Naive B cell (primary cell): ENCODE results near the gene TUBA8. TPM values are rescaled to one million over a fixed set of nuclear protein-coding genes. Genes with fewer than 3 reads are reported as not detected.
"Not testable (repeated sequence)": the region's sequence is repeated elsewhere in the genome, so short reads cannot be mapped to it uniquely, and the experiment has no call there.

ENCODE experiments used
- ATAC-seq, 2 donors: fragments of 150-1000 bp; cut with Tn5 transposase; 2 replicates each; pipeline ENCODE4 v1.10.0; 2021; ENCODE audit warnings: low read depth in 2 of 2, mild to moderate bottlenecking in 2 of 2, moderate library complexity in 2 of 2
- DNase-seq: peaks from one replicate; pipeline ENCODE4 v3.0.0; 2022
- H3K27ac Mint-ChIP-seq, 6 donors: one replicate each; pipeline ENCODE4 v1.8.0; 2020 to 2022; ENCODE audit warnings: mild to moderate bottlenecking in 6 of 6, mixed read lengths in 6 of 6, moderate library complexity in 5 of 6, inconsistent platforms in 2 of 6
- H3K27me3 Mint-ChIP-seq, 3 donors: one replicate each; pipeline ENCODE4 v1.8.0; 2021 to 2022; ENCODE audit warnings: mixed read lengths in 3 of 3, mild to moderate bottlenecking in 1 of 3
- H3K36me3 Mint-ChIP-seq, 2 donors: one replicate each; pipeline ENCODE4 v1.8.0; 2020 to 2022; ENCODE audit warnings: mixed read lengths in 2 of 2, inconsistent platforms in 1 of 2, mild to moderate bottlenecking in 1 of 2
- H3K4me1 Mint-ChIP-seq, 3 donors: one replicate each; pipeline ENCODE4 v1.8.0; 2020 to 2022; ENCODE audit warnings: mixed read lengths in 3 of 3, inconsistent platforms in 1 of 3, mild to moderate bottlenecking in 1 of 3, moderate library complexity in 1 of 3
- H3K4me3 Mint-ChIP-seq, 8 donors: one replicate each; pipeline ENCODE4 v1.8.0; 2020 to 2022; ENCODE audit warnings: mild to moderate bottlenecking in 8 of 8, mixed read lengths in 8 of 8, moderate library complexity in 8 of 8, inconsistent platforms in 2 of 8
- H3K9me3 Mint-ChIP-seq, 7 donors: one replicate each; pipeline ENCODE4 v1.8.0; 2020 to 2022; ENCODE audit warnings: mixed read lengths in 7 of 7, mild to moderate bottlenecking in 5 of 7, inconsistent platforms in 2 of 7, moderate library complexity in 1 of 7
- polyA plus RNA-seq, 6 donors: library from polyadenylated mRNA; unstranded; fragments of 300-500 nt; fragmentation: Illumina TruSeq; gene quantifications; one replicate each; pipeline ENCODE4 v1.2.3, GENCODE V29; 2021; ENCODE audit warnings: low read depth in 6 of 6

Gene TUBA8
- polyA plus RNA-seq, 6 donors from 2014 or later = 0.78 to 2.4 (median 1.4) TPM; not detected in 1

DNA sequence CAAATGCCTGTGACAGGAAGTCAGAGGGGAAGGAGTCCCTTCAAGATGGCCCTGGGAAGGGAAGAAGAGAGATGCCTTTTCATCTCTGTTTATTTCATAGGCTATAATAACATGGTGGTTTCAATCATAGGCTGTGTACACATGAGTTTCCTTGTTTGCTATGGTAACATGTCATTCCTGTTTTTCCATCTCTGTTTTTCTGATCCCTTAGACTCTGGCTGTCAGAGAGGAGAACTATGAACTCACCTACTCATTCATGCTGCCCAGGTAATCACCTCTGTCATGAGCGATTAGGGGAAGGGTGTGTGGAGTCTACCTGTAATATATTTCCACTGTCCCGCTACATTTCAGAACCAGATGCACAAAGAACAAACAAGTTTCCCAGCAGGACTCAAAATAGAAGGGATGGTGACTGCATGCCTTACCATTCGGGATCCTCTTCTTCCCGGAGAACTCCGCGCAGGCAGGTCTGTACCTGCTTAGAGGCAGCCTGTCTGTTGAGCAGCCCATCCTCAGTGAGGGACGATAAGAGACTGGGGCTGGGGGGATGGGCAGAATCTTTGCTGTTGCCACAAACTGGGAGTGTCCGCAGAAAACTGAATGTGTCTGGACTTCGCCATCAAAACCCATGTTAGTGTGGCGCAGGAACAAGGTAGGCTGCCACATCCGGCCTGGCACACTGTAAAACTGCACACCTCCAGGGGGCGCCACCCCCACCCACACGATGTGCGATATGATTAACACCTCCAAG lies 39.9 kb upstream of the TUBA8 start:
- peaks cover 47 to 81% (median 49%) of the 10 kb centered on the region in 3 donors for H3K4me1 Mint-ChIP-seq
- peak overlapping the region in 5 of 6 donors; percentile 51 to 89 (median 88) for H3K27ac Mint-ChIP-seq

DNA sequence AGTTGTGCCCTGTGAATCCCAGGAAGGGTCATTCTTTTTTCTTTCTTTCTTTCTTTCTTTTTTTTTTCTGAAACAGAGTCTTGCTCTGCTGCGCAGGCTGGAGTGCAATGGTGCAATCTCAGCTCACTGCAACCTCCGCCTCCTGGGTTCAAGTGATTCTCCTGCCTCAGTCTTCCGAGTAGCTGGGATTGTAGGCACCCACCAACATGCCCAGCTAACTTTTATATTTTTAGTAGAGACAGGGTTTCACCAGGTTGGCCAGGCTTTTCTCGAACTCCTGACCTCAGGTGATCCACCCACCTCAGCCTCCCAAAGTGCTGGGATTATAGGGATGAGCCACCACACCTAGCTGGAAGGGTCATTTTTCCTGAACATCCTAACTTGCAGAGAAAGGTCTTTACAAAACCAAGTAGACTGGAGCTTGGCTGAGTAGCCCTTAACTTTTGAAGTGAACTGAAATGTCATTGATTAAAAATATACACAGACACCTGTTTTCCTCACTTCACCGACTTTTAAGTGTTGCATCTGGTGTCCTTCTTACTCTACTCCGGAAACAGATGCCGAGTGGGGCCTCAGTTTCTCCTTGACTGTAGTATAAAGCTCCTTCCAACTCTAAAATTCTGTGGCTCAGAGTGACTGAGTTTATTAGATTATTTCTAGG lies 39.2 kb upstream of the TUBA8 start:
- not testable (repeated sequence) for H3K27me3 Mint-ChIP-seq, H3K36me3 Mint-ChIP-seq, H3K9me3 Mint-ChIP-seq, DNase-seq
- Mint-ChIP-seq H3K4me3 (peak overlapping the region; percentile 17 to 89 (median 66)), H3K4me1 (peaks cover 40 to 80% (median 48%) of the 10 kb centered on the region in 3 donors), H3K27ac (peak overlapping the region; percentile 54 to 96 (median 88))
- peak; percentile 33 to 57 for ATAC-seq

More for the DNA sequence above, 39.9 kb upstream of the TUBA8 start:
- DNase-seq (no peak), ATAC-seq (no peak)
- no peaks in the 10 kb centered on the region for H3K27me3 Mint-ChIP-seq
- H3K4me3 Mint-ChIP-seq = peak overlapping the region in 6 of 8 donors; percentile 17 to 89 (median 66)
- no peaks in the 10 kb centered on the region for H3K36me3 Mint-ChIP-seq
- H3K9me3 Mint-ChIP-seq = no peaks in the 10 kb centered on the region

DNA sequence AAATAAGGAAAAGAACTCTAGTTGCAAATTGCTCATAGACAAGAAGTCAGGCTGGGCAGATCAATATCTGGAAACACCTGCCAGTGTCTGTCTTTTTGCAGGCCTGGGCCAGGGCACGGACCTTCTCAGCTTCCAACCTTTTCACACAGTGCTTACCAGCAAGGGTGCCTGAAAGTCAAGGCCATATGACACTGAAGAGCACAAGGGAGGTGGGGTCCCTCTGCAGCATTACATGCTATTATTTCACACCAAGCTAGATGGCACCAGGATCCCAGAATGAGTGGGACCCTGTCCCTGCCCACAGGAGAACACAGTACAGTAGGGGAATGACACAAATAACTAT lies 38.7 kb upstream of the TUBA8 start:
- H3K9me3 Mint-ChIP-seq = no peaks in the 10 kb centered on the region
- no peaks in the 10 kb centered on the region for H3K36me3 Mint-ChIP-seq
- DNase-seq (no peak), ATAC-seq (no peak)
- no peaks in the 10 kb centered on the region for H3K27me3 Mint-ChIP-seq
- peaks cover 40 to 79% (median 49%) of the 10 kb centered on the region in 3 donors for H3K4me1 Mint-ChIP-seq
- peak overlapping the region in 5 of 6 donors; percentile 84 to 96 (median 89) for H3K27ac Mint-ChIP-seq
- peak overlapping the region; percentile 17 to 89 (median 66) for H3K4me3 Mint-ChIP-seq

DNA sequence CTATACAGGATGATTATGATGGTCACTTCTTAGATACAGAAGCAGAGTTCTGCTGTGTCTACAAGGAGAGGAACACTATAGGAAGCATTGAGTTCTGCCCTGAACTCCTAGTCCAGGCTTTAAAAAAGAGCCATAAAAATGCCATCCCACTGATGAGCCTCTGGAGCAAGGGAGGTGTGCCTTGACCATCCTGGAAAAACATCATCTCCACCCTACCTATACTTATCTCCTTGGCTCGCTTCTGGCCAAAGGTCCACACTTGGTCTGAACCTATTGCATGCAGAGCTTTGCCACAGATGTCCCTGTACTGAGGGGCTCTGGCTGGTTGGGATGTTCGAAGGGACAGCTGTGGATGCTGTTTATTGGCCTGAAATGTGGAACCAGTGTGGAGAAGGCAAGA lies 37.1 kb upstream of the TUBA8 start:
- H3K27ac Mint-ChIP-seq = peak overlapping the region in 3 of 6 donors; percentile 42 to 79 (median 51)
- DNase-seq = no peak
- no peaks in the 10 kb centered on the region for H3K9me3 Mint-ChIP-seq
- no peak for ATAC-seq
- H3K4me1 Mint-ChIP-seq = peaks cover 30 to 75% (median 37%) of the 10 kb centered on the region in 3 donors
- no peaks in the 10 kb centered on the region for H3K36me3 Mint-ChIP-seq
- no peaks in the 10 kb centered on the region for H3K27me3 Mint-ChIP-seq
- no peak overlapping the region for H3K4me3 Mint-ChIP-seq

DNA sequence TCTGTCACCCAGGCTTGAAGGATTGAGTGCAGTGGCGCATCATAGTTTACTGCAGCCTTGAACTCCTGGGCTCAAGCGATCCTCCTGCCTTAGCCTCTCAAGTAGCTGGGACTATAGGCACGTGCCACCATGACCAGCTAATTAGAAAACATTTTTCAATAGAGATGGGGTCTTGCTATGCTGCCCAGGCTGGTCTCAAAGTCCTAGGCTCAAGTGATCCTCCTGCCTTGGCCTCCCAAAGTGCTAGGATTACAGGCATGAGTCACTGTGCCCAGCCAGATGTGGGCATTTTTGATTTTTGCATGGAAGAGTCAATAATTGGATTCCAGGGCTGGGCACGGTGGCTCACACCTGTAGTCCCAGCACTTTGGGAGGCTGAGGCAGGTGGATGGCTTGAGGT lies 36.7 kb upstream of the TUBA8 start:
- not testable (repeated sequence) for DNase-seq, H3K4me3 Mint-ChIP-seq, H3K9me3 Mint-ChIP-seq, ATAC-seq, H3K27ac Mint-ChIP-seq, H3K27me3 Mint-ChIP-seq, H3K36me3 Mint-ChIP-seq
- H3K4me1 Mint-ChIP-seq = peaks cover 28 to 75% (median 36%) of the 10 kb centered on the region in 3 donors

DNA sequence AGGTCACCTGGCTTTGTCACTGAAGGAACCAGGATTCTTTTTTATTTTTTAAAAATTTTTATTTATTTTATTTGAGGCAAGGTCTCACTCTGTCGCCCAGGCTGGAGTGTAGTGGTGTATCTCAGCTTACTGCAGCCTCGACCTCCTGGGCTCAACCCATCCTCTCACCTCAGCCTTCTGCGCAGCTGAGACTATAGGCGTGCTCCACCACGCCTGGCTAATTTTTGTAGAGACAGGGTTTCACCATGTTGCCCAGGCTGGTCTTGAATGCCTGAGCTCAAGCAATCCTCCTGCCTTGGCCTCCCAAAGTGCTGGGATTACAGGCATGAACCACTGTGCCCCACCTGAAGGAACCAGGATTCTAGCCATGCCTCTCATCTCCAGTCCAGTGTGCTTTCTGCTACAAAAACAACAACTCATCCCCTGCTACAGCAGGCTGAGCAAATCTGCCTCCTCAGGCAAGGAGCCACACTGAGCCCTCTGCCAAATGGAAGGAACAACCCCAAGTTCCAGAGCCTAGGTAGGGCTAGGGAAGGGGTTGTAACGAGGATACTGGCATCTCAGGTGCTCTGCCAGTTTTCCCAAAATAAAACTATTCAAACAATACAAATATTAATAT lies 35.4 kb upstream of the TUBA8 start:
- Mint-ChIP-seq H3K4me1 (peaks cover 30 to 71% (median 33%) of the 10 kb centered on the region in 3 donors), H3K27ac (peak overlapping the region in 2 of 6 donors; percentile 38 to 92), H3K4me3 (peak overlapping the region in 1 of 8 donors; percentile 35), H3K27me3 (no peaks in the 10 kb centered on the region), H3K9me3 (no peaks in the 10 kb centered on the region), H3K36me3 (peaks cover 0 to 6% of the 10 kb centered on the region in 2 donors)
- no peak for DNase-seq
- no peak for ATAC-seq

DNA sequence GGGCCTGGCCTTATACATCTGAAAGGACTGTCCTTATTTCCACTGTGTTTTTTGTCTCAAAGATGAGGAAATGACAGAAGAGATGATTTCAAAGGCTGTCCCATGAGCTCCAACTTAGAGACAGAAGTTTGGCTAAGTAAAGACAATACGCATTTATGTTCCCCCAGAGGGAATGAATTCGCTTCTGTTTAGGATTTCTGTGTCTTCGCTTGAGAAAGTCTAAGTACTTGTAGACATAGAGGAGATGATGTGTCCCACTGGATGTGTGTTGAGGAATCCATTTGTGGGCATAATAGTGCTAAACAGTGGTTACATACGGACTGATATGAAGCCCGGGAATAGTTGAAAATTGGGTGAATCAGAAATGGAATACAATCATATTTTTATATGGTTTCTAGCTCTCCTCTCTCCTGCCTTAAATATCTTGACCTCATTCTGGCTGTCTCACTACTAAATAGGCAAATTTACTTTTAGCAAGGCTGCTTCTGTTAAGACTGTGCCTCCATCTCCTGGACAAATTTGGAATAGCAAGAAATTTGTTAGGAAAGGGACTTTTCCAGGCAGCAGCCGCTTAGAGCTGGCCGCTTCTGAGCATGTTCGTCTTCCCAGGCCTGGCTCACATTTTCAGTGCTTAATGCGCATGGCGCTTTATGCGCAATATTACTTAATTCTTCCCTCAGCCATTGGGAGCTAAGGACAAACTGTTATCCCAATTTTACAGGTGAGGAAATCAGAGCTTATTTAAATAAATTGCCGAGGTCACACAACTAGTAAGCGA lies 34.7 kb upstream of the TUBA8 start:
- peak; percentile 75 for DNase-seq
- H3K36me3 Mint-ChIP-seq = peaks cover 5 to 12% of the 10 kb centered on the region in 2 donors
- no peaks in the 10 kb centered on the region for H3K27me3 Mint-ChIP-seq
- peak in 1 of 2 donors; percentile 14 for ATAC-seq
- H3K4me1 Mint-ChIP-seq = peaks cover 30 to 65% (median 33%) of the 10 kb centered on the region in 3 donors
- peak overlapping the region; percentile 5 to 94 (median 92) for H3K27ac Mint-ChIP-seq
- no peaks in the 10 kb centered on the region for H3K9me3 Mint-ChIP-seq
- H3K4me3 Mint-ChIP-seq = peak overlapping the region in 7 of 8 donors; percentile 36 to 97 (median 77)

DNA sequence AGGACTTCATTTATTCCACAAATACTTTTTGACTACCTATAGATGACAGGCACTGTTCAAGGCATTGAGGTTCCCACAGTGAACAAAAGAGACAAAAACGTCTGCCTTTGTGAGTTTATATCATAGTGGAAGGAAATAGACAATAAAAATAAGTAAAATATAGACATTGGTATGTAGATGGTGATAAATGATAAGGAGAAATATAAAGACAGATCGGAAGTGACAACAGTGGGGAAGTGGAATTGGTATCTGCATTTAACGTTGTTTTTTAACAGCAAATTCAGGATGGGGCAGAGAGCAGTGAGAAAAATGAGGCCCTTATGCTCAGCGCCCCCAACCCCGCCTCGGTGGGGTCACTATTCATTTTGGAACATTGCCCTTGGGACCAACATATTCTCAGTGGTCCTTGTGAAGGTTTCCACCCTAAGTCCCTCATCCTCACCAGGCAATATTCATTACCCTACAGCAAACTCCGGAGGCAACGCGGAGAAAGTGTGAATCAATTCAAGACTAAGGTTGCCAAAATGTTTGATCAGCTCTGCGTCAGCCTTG lies 33.4 kb upstream of the TUBA8 start:
- DNase-seq = no peak
- Mint-ChIP-seq H3K27me3 (no peaks in the 10 kb centered on the region), H3K27ac (peak overlapping the region; percentile 90 to 97 (median 96)), H3K9me3 (no peaks in the 10 kb centered on the region), H3K4me3 (peak overlapping the region; percentile 87 to 97 (median 94)), H3K36me3 (peaks cover 15 to 24% of the 10 kb centered on the region in 2 donors), H3K4me1 (peaks cover 27 to 60% (median 28%) of the 10 kb centered on the region in 3 donors)
- ATAC-seq = no peak

DNA sequence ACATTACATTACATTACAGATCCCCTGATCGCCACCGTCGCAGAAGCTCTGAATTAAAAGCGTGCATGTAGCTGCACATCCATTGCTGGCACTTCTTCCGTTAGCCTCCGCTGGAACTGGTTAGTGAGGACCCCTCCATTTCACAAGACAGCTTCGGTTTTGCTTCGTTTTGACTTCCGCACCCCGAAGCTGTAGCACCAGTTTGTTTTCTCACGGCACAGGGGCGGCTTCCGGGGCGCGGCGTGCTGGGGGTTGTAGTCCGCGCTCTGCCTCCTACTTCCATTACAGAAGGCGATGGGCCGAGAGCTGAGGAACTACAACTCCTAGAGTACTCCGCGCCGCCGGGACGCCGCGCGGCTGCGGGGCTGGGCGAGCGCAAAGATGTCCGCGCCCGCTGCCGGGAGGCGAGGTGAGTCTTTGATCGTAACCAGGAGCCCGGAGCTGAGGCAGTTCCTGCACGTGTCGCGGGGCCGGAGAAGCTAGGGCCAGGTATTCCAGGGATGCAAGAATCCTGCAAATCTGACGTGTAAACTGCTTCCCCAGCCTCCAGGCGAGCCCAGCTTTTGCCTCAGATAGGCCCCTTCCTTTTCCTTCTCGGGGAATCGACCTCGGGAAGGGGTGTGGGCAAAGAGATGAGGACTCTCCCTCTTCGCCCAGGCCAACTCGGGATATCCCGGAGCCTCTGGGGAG lies 32.8 kb upstream of the TUBA8 start, which contains the start of gene PEX26:
Gene PEX26, plus strand, starts transcription at position 352 of the 690 bp plus-strand sequence. CDS start 387 bp downstream, outside the sequence.
- peaks cover 20 to 30% of the 10 kb centered on the region in 2 donors for H3K36me3 Mint-ChIP-seq
- H3K4me3 Mint-ChIP-seq = peak within 1 kb of the TSS; percentile 87 to 97 (median 94)
- peak within 1 kb of the TSS; percentile 90 to 97 (median 96) for H3K27ac Mint-ChIP-seq
- peak; percentile 98 to 99 for ATAC-seq
- no peaks in the 10 kb centered on the region for H3K9me3 Mint-ChIP-seq
- H3K4me1 Mint-ChIP-seq = peaks cover 28 to 59% (median 32%) of the 10 kb centered on the region in 3 donors
- peak; percentile 95 for DNase-seq
- H3K27me3 Mint-ChIP-seq = no peaks in the 10 kb centered on the region

DNA sequence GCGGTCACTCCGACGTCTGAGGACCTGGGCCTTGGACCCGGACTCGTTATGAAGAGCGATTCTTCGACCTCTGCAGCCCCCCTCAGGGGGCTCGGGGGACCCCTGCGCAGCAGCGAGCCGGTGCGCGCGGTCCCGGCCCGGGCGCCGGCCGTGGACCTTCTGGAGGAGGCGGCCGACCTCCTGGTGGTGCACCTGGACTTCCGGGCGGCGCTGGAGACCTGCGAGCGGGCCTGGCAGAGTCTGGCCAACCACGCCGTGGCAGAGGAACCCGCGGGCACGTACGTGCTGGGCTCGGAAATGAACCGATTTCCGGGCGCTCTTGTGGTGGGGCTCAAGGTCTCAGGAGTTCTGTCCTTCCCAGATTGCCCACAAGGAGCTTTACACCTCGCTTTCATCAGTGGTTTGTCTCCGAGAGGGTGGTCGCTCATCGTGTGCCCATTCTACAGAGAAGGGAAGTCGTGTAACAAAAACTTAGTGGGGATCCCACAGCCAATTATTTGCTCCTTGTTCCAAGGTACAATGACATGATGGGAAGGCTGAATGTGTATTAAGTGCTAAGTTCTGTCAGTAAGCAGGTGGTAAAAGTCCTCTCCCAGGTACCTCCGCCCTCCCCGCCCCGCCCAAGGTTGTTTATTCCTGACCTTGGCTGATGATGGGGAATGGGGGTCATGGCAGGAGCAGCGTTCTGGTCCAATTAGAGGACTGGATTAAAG lies 32.1 kb upstream of the TUBA8 start:
- ATAC-seq (no peak), DNase-seq (no peak)
- Mint-ChIP-seq H3K27ac (peak overlapping the region in 5 of 6 donors; percentile 10 to 97 (median 92)), H3K9me3 (no peaks in the 10 kb centered on the region), H3K36me3 (peaks cover 20 to 36% of the 10 kb centered on the region in 2 donors), H3K4me1 (peaks cover 28 to 59% (median 37%) of the 10 kb centered on the region in 3 donors), H3K27me3 (no peaks in the 10 kb centered on the region), H3K4me3 (peak overlapping the region; percentile 87 to 97 (median 94))

DNA sequence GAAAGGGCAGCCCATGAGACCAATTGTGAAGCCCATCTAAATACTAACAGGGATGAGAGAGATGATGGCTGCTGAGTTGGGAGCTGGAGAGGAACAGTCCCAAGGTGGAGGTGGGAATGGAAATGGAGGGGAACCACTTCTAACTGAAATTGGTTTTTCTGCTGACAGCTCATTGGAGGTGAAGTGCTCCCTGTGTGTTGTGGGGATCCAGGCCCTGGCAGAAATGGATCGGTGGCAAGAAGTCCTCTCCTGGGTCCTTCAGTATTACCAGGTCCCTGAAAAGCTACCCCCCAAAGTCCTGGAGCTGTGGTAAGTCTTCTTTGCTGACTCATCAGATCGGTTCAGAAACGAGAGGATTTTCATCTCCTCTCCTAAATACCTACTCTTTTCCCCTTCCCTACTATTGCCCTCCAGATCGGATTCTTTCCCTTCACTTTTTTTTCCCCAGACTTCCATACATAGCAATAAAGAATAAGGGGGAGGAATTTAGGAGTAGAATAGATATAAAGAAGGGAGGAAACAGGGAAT lies 30.8 kb upstream of the TUBA8 start:
- peak overlapping the region in 2 of 6 donors; percentile 71 to 92 for H3K27ac Mint-ChIP-seq
- no peak for DNase-seq
- peaks cover 28 to 59% (median 37%) of the 10 kb centered on the region in 3 donors for H3K4me1 Mint-ChIP-seq
- peak overlapping the region in 6 of 8 donors; percentile 9 to 97 (median 82) for H3K4me3 Mint-ChIP-seq
- no peaks in the 10 kb centered on the region for H3K27me3 Mint-ChIP-seq
- no peak for ATAC-seq
- H3K9me3 Mint-ChIP-seq = no peaks in the 10 kb centered on the region
- H3K36me3 Mint-ChIP-seq = peaks cover 20 to 36% of the 10 kb centered on the region in 2 donors
